Brain microvascular endothelial cell (primary cell): ENCODE measurements around the gene RHOBTB1.

Source experiments
- DNase-seq: peaks from one replicate; pipeline ENCODE4 v3.0.0-alpha.2; 2020
- H3K27ac ChIP-seq: fragments of 250-450 bp; sonication (Bioruptor Pico); 2 replicates; pipeline ENCODE4 v1.5.1; 2020; ENCODE audit warnings: mild to moderate bottlenecking, moderate library complexity
- H3K27me3 ChIP-seq: fragments of 250-450 bp; sonication (Bioruptor Pico); replicated peaks from 2 replicates; pipeline ENCODE4 v1.5.1; 2020; ENCODE audit warnings: mild to moderate bottlenecking
- H3K36me3 ChIP-seq: fragments of 250-450 bp; sonication (Bioruptor Pico); replicated peaks from 2 replicates; pipeline ENCODE4 v1.5.1; 2020; ENCODE audit warnings: mild to moderate bottlenecking
- H3K4me3 ChIP-seq: 2 replicates; pipeline ENCODE4 v1.5.1; 2011; ENCODE audit warnings: low read depth, mild to moderate bottlenecking, control low read depth, low read length, moderate library complexity
- in situ Hi-C: cut with HindIII; loops from 2 replicates; pipeline ENCODE4 v1.10.0; 2017; ENCODE audit warnings: low sequenced_read_pairs, low pct_ligation_motif_present
- TF ChIP-seq, protein P1 (sequence below): IDR thresholded peaks from 2 replicates; pipeline ENCODE4 v1.5.1; 2011; ENCODE audit warnings: low read depth, mild to moderate bottlenecking, moderate library complexity, low read length, control low read depth, inconsistent platforms; ENCODE audit errors: missing control alignments

The RHOBTB1 gene

DNA sequence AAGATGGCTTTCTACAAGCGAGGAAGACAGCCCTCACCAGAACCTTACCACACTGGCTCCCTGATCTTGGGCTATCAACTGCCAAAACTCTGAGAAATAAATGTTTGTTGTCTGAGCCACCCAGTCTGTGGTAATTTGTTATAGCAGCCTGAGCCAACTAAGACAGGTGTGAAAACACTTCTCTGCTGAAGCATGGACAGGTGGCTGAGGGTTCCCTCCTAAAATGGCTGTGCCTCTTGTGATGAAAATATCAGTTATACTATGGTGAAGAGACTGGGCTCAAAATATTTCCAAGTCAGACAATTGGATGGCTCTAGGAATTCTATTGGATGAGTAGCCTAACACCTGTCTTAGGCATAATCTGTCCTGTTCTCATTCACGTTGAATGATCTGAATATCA, 87.6 kb downstream of the RHOBTB1 start:
- in situ Hi-C loops = no loop called here
- TF ChIP-seq, protein P1, sequence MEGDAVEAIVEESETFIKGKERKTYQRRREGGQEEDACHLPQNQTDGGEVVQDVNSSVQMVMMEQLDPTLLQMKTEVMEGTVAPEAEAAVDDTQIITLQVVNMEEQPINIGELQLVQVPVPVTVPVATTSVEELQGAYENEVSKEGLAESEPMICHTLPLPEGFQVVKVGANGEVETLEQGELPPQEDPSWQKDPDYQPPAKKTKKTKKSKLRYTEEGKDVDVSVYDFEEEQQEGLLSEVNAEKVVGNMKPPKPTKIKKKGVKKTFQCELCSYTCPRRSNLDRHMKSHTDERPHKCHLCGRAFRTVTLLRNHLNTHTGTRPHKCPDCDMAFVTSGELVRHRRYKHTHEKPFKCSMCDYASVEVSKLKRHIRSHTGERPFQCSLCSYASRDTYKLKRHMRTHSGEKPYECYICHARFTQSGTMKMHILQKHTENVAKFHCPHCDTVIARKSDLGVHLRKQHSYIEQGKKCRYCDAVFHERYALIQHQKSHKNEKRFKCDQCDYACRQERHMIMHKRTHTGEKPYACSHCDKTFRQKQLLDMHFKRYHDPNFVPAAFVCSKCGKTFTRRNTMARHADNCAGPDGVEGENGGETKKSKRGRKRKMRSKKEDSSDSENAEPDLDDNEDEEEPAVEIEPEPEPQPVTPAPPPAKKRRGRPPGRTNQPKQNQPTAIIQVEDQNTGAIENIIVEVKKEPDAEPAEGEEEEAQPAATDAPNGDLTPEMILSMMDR = no peak
- DNase-seq = no peak
- no peaks in the 10 kb centered on the region for H3K36me3 ChIP-seq
- no peaks in the 10 kb centered on the region for H3K27me3 ChIP-seq
- H3K27ac ChIP-seq = no peak overlapping the region
- H3K4me3 ChIP-seq = no peak overlapping the region

DNA sequence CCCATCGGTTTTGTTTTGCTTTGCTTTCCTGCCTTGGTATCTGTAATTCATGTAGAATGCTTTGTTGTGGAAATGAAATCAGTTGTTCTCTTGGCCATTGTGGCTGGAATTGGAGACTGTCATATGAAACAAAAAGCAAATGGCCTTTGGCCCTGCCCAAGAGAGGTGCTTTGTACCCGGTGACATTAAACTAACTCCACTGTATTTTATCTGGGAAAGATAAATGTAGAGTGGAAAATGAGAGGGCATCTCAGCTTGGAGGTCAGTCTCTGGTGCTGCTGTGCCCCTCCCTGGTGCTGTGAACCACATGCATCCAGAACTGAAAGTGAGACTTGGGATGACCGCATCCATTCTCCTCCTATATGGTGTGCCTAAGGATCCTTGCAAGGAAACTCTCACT, 90.3 kb downstream of the RHOBTB1 start:
- DNase-seq = no peak
- no peak overlapping the region for H3K4me3 ChIP-seq
- no peak overlapping the region for H3K27ac ChIP-seq
- no peaks in the 10 kb centered on the region for H3K36me3 ChIP-seq
- no peaks in the 10 kb centered on the region for H3K27me3 ChIP-seq
- in situ Hi-C loops = no loop called here
- TF ChIP-seq, protein P1 = no peak

DNA sequence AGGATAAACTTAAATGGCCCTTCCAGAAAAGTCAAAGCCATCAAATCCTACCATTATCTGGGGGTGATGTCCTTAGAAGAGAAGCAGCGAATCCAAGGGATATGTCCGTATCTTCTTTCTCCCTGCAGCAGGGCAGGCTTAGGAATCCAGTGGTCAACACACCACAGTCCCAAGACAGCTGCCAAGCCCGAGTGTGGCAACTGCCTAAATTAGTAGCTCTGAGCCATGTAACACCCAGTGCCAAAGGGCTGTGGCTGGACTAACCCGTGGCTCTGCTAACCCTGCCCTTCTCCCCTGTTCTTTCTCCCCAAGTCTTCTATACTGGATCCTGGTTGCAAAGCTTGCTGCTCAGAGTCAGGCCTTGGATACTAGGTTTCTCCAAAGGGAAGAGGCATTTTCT, 90.9 kb downstream of the RHOBTB1 start:
- TF ChIP-seq, protein P1 = no peak
- H3K27me3 ChIP-seq = no peaks in the 10 kb centered on the region
- in situ Hi-C loops = no loop called here
- H3K36me3 ChIP-seq = no peaks in the 10 kb centered on the region
- no peak overlapping the region for H3K4me3 ChIP-seq
- DNase-seq = no peak
- no peak overlapping the region for H3K27ac ChIP-seq

DNA sequence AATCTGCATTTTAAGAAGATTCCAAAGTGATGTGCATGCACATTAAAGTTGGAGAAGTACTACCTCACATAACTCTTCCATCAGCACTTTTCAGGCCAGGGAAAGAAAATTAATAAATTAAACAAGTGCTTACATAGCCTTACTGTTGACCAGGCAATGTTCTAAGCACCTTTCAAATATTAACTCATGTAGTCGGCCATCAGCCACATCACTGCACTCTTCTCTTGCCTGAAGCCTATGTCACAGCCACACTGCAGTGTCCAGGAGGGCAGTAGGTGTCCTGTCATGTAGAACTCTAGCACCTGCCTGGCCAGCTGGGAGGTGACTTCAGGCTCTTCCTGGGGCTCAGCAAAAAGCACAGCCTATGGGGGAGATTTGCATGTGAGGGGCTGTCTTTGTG, 94.2 kb downstream of the RHOBTB1 start:
- in situ Hi-C loops = no loop called here
- DNase-seq = no peak
- H3K27ac ChIP-seq = no peak overlapping the region
- no peaks in the 10 kb centered on the region for H3K27me3 ChIP-seq
- no peaks in the 10 kb centered on the region for H3K36me3 ChIP-seq
- no peak overlapping the region for H3K4me3 ChIP-seq
- TF ChIP-seq, protein P1 = no peak

GRCh38 chr10:60849217-60849616, 94.8 kb downstream of the RHOBTB1 start:
- in situ Hi-C loops = no loop called here
- H3K36me3 ChIP-seq = no peaks in the 10 kb centered on the region
- H3K27me3 ChIP-seq = no peaks in the 10 kb centered on the region
- H3K27ac ChIP-seq = no peak overlapping the region
- TF ChIP-seq, protein P1 = no peak
- H3K4me3 ChIP-seq = no peak overlapping the region
- DNase-seq = no peak

GRCh38 chr10:60848680-60849079, 95.3 kb downstream of the RHOBTB1 start:
- Histone ChIP-seq H3K36me3 (no peaks in the 10 kb centered on the region), H3K4me3 (no peak overlapping the region), H3K27ac (no peak overlapping the region), H3K27me3 (no peaks in the 10 kb centered on the region)
- in situ Hi-C loops = no loop called here
- DNase-seq = no peak
- TF ChIP-seq, protein P1 = no peak
